Coronary artery (tissue), 2 donors: ENCODE results near the gene SPNS2.
A peak's percentile ranks its signal among the peaks of the same experiment; 100 is the strongest.

Source experiments
- DNase-seq: peaks from one replicate; pipeline ENCODE4 v3.0.0-alpha.2; 2017; ENCODE audit warnings: low spot score
- H3K27ac ChIP-seq, 2 donors: fragments of 200-600 bp; sonication (generic); one replicate each; pipeline ENCODE4 v1.5.1; 2016 to 2019
- H3K4me3 ChIP-seq: fragments of 200-600 bp; sonication (generic); 2 replicates; pipeline ENCODE4 v1.5.1; 2016; ENCODE audit warnings: mild to moderate bottlenecking, moderate library complexity
- TF ChIP-seq, protein P1 (sequence below): fragments of 200-600 bp; sonication (generic); IDR thresholded peaks from one replicate; pipeline ENCODE4 v1.5.1; 2019; ENCODE audit warnings: antibody characterized with exemption

The SPNS2 gene

DNA sequence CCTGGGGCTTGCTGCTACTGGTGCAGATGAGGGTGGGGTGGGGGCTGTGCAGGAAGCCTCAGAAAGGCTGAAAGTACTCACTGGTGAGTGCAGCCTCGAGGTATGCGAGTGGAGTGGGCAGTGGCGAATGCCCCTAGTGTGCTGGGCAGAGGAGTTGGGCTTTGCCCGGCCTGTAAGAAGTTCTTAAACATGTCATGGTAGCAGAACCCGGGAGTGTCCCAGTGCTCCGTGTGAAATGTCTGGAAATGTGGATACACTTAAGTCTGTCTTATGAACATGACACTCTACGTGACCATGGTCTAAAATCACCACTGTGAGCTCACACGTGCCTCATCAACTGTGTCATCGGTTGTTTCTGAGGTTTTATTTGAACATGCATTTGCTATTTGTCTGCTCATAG lies 87.4 kb downstream of the SPNS2 start:
- no peak for DNase-seq
- Histone ChIP-seq H3K27ac (no peak overlapping the region), H3K4me3 (no peak overlapping the region)
- TF ChIP-seq, protein P1, sequence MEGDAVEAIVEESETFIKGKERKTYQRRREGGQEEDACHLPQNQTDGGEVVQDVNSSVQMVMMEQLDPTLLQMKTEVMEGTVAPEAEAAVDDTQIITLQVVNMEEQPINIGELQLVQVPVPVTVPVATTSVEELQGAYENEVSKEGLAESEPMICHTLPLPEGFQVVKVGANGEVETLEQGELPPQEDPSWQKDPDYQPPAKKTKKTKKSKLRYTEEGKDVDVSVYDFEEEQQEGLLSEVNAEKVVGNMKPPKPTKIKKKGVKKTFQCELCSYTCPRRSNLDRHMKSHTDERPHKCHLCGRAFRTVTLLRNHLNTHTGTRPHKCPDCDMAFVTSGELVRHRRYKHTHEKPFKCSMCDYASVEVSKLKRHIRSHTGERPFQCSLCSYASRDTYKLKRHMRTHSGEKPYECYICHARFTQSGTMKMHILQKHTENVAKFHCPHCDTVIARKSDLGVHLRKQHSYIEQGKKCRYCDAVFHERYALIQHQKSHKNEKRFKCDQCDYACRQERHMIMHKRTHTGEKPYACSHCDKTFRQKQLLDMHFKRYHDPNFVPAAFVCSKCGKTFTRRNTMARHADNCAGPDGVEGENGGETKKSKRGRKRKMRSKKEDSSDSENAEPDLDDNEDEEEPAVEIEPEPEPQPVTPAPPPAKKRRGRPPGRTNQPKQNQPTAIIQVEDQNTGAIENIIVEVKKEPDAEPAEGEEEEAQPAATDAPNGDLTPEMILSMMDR, result no peak

DNA sequence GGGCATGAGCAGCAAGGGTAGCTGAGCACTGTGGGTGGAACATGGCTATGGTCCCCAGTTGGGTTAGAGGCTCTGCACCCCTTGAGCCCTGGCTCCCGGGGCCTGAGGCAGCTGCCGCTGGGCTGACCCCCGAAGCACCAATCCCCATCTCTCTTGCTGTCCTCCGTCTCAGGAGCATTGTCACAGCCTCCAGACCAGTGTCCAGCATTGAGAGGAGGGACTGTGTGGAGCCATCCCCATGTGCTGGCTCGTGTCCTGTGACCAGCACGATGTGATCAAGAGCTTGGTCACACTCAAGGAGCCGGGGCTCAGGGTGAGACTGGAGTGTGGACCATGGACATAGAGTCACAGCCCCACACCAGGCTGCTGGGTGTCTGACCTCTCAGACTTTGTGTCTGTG lies 88.5 kb downstream of the SPNS2 start:
- DNase-seq, result no peak
- Histone ChIP-seq H3K27ac (no peak overlapping the region), H3K4me3 (no peak overlapping the region)
- TF ChIP-seq, protein P1, result no peak

DNA sequence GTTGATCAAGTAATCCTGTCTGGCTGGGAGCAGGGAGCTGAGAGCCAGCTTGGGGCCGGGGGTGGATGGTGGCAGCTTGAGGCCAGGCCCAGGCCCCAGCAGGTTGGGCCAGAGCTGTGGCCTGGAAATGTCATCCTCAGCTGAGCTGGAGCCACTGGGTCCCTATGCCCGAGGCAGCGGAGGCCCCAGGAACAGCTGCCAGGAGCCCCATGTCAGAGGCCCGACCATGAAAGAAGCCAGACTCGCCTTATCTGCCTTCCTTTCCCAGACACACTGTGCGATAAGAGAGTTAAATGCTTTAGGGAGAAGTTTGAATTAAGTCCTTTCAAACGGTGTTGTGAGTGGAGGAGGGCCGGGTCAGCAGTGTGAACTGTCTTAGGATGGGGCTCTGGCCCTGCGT lies 89.1 kb downstream of the SPNS2 start:
- Histone ChIP-seq H3K27ac (peak overlapping the region in 1 of 2 donors; percentile 1), H3K4me3 (no peak overlapping the region)
- TF ChIP-seq, protein P1, result no peak
- DNase-seq, result no peak

DNA sequence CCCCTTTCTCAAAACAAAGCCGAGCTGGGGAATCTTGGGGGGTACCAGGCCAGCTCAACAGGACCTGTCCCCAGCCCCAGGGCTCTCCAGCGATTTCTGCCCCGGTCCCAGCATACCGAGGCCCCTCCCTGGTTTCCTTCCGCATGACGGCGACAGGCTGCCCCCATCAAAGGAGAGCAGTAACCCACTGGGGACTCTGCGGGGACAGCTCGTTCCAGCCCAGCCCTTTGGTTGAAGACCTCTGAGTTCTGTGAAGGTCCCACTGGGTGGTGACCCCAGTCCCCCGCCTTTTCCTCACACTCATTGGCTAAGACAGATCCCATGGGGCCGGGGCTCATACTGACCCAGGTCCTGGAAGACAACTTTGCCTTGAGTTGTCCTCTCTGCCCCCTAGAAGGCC lies 89.7 kb downstream of the SPNS2 start:
- DNase-seq, result no peak
- H3K4me3 ChIP-seq, result no peak overlapping the region
- TF ChIP-seq, protein P1, result no peak
- H3K27ac ChIP-seq, result peak overlapping the region in 1 of 2 donors; percentile 1
